ENCODE measurements around the gene UQCRFS1. TPM values are rescaled to one million over a fixed set of nuclear protein-coding genes. Genes with fewer than 3 reads are reported as not detected.
"Not testable (repeated sequence)": the region's sequence is repeated elsewhere in the genome, so short reads cannot be mapped to it uniquely, and the experiment has no call there.

The UQCRFS1 gene
- total and polyA plus RNA-seq, 5 donors: 107 to 143 (median 124) TPM

- DNase-seq (no peak), ATAC-seq (no peak)
- Histone ChIP-seq H3K9me3 (ENCODE audit: control insufficient read depth, low read length) (no peaks in the 10 kb centered on the region), H3K27ac (ENCODE audit: low read length) (no peak overlapping the region), H3K4me1 (ENCODE audit: control insufficient read depth, insufficient read depth, low read length) (no peaks in the 10 kb centered on the region), H3K4me3 (ENCODE audit: low read length) (no peak overlapping the region), H3K27me3 (ENCODE audit: control insufficient read depth, insufficient read depth) (no peaks in the 10 kb centered on the region)
- intact Hi-C loops (cut with DNase I): no loop called here
- WGBS: 59% methylated on average over 2 of the region's 2 CpGs
Measured at GRCh38 chr19:29214411-29214810, 1.5 kb upstream of the UQCRFS1 start.

- Histone ChIP-seq H3K4me3 (ENCODE audit: low read length) (peak overlapping the region; percentile 85), H3K9me3 (ENCODE audit: control insufficient read depth, low read length) (no peaks in the 10 kb centered on the region), H3K4me1 (ENCODE audit: control insufficient read depth, insufficient read depth, low read length) (no peaks in the 10 kb centered on the region), H3K27ac (ENCODE audit: low read length) (peak overlapping the region; percentile 79), H3K27me3 (ENCODE audit: control insufficient read depth, insufficient read depth) (no peaks in the 10 kb centered on the region)
- intact Hi-C loops (cut with DNase I): no loop called here
- under 1% methylated on average over 7 of the region's 7 CpGs for WGBS
- DNase-seq (no peak), ATAC-seq (no peak)
Measured at GRCh38 chr19:29212356-29212647, 649 bp downstream of the UQCRFS1 start.

- intact Hi-C loops (cut with DNase I): no loop called here
- H3K27ac ChIP-seq (ENCODE audit: low read length): peak overlapping the region; percentile 79
- DNase-seq (no peak), ATAC-seq (peak in 1 of 2 donors; percentile 13)
- H3K4me1 ChIP-seq (ENCODE audit: control insufficient read depth, insufficient read depth, low read length): no peaks in the 10 kb centered on the region
- no peaks in the 10 kb centered on the region for H3K9me3 ChIP-seq (ENCODE audit: control insufficient read depth, low read length)
- WGBS: 31% methylated on average over 18 of the region's 18 CpGs
- peak overlapping the region; percentile 85 for H3K4me3 ChIP-seq (ENCODE audit: low read length)
- no peaks in the 10 kb centered on the region for H3K27me3 ChIP-seq (ENCODE audit: control insufficient read depth, insufficient read depth)
Measured at GRCh38 chr19:29211562-29212355, 1.2 kb downstream of the UQCRFS1 start.

GRCh38 chr19:29211041-29211440 is 1.9 kb downstream of the UQCRFS1 start:
- WGBS: 96% methylated on average over 2 of the region's 3 CpGs
- H3K4me3 ChIP-seq (ENCODE audit: low read length): peak overlapping the region; percentile 85
- H3K4me1 ChIP-seq (ENCODE audit: control insufficient read depth, insufficient read depth, low read length); intact Hi-C loops (cut with DNase I); H3K27ac ChIP-seq (ENCODE audit: low read length); H3K27me3 ChIP-seq (ENCODE audit: control insufficient read depth, insufficient read depth); DNase-seq; H3K9me3 ChIP-seq (ENCODE audit: control insufficient read depth, low read length); ATAC-seq: not testable (repeated sequence)

GRCh38 chr19:29210502-29210901 is 2.4 kb downstream of the UQCRFS1 start:
- H3K4me1 ChIP-seq (ENCODE audit: control insufficient read depth, insufficient read depth, low read length); H3K27ac ChIP-seq (ENCODE audit: low read length); H3K9me3 ChIP-seq (ENCODE audit: control insufficient read depth, low read length); DNase-seq; intact Hi-C loops (cut with DNase I); ATAC-seq; H3K4me3 ChIP-seq (ENCODE audit: low read length); H3K27me3 ChIP-seq (ENCODE audit: control insufficient read depth, insufficient read depth): not testable (repeated sequence)
- WGBS: 98% methylated on average over 3 of the region's 3 CpGs

- ATAC-seq; H3K4me3 ChIP-seq (ENCODE audit: low read length); H3K4me1 ChIP-seq (ENCODE audit: control insufficient read depth, insufficient read depth, low read length); H3K27me3 ChIP-seq (ENCODE audit: control insufficient read depth, insufficient read depth); H3K9me3 ChIP-seq (ENCODE audit: control insufficient read depth, low read length); H3K27ac ChIP-seq (ENCODE audit: low read length); intact Hi-C loops (cut with DNase I); DNase-seq: not testable (repeated sequence)
- WGBS: 85% methylated on average over 13 of the region's 14 CpGs
Measured at GRCh38 chr19:29207403-29208187, 5.4 kb downstream of the UQCRFS1 start.

GRCh38 chr19:29206453-29206852 is 6.5 kb downstream of the UQCRFS1 start:
- ATAC-seq: no peak
- no peak for DNase-seq
- WGBS: 74% methylated on average over 3 of the region's 3 CpGs
- Histone ChIP-seq H3K4me1 (ENCODE audit: control insufficient read depth, insufficient read depth, low read length) (peaks cover 2% of the 10 kb centered on the region), H3K27ac (ENCODE audit: low read length) (no peak overlapping the region), H3K27me3 (ENCODE audit: control insufficient read depth, insufficient read depth) (no peaks in the 10 kb centered on the region), H3K9me3 (ENCODE audit: control insufficient read depth, low read length) (no peaks in the 10 kb centered on the region), H3K4me3 (ENCODE audit: low read length) (no peak overlapping the region)
- intact Hi-C loops (cut with DNase I): no loop called here

GRCh38 chr19:29202281-29202680 is 10.7 kb downstream of the UQCRFS1 start:
- ATAC-seq (no peak), DNase-seq (no peak)
- 86% methylated on average over 2 of the region's 2 CpGs for WGBS
- Histone ChIP-seq H3K4me1 (ENCODE audit: control insufficient read depth, insufficient read depth, low read length) (peaks cover 2% of the 10 kb centered on the region), H3K9me3 (ENCODE audit: control insufficient read depth, low read length) (no peaks in the 10 kb centered on the region), H3K27me3 (ENCODE audit: control insufficient read depth, insufficient read depth) (no peaks in the 10 kb centered on the region), H3K4me3 (ENCODE audit: low read length) (no peak overlapping the region), H3K27ac (ENCODE audit: low read length) (peak overlapping the region; percentile 37)
- intact Hi-C loops (cut with DNase I): no loop called here

- Histone ChIP-seq H3K4me1 (ENCODE audit: control insufficient read depth, insufficient read depth, low read length) (peaks cover 2% of the 10 kb centered on the region), H3K27me3 (ENCODE audit: control insufficient read depth, insufficient read depth) (no peaks in the 10 kb centered on the region), H3K9me3 (ENCODE audit: control insufficient read depth, low read length) (no peaks in the 10 kb centered on the region), H3K4me3 (ENCODE audit: low read length) (no peak overlapping the region), H3K27ac (ENCODE audit: low read length) (no peak overlapping the region)
- WGBS: 91% methylated on average over 2 of the region's 2 CpGs
- ATAC-seq: no peak
- no peak for DNase-seq
- intact Hi-C loops (cut with DNase I): no loop called here
Measured at GRCh38 chr19:29201855-29202254, 11.1 kb downstream of the UQCRFS1 start.

GRCh38 chr19:29194658-29195057 is 18.3 kb downstream of the UQCRFS1 start:
- DNase-seq (no peak), ATAC-seq (peak; percentile 42 to 63)
- Histone ChIP-seq H3K9me3 (ENCODE audit: control insufficient read depth, low read length) (no peaks in the 10 kb centered on the region), H3K27ac (ENCODE audit: low read length) (no peak overlapping the region), H3K27me3 (ENCODE audit: control insufficient read depth, insufficient read depth) (no peaks in the 10 kb centered on the region), H3K4me3 (ENCODE audit: low read length) (no peak overlapping the region), H3K4me1 (ENCODE audit: control insufficient read depth, insufficient read depth, low read length) (no peaks in the 10 kb centered on the region)
- WGBS: 37% methylated on average over 2 of the region's 2 CpGs
- intact Hi-C loops (cut with DNase I): no loop called here

- DNase-seq: no peak
- Histone ChIP-seq H3K4me1 (ENCODE audit: control insufficient read depth, insufficient read depth, low read length) (no peaks in the 10 kb centered on the region), H3K27me3 (ENCODE audit: control insufficient read depth, insufficient read depth) (no peaks in the 10 kb centered on the region), H3K27ac (ENCODE audit: low read length) (no peak overlapping the region), H3K9me3 (ENCODE audit: control insufficient read depth, low read length) (no peaks in the 10 kb centered on the region), H3K4me3 (ENCODE audit: low read length) (no peak overlapping the region)
- 75% methylated on average over 5 of the region's 5 CpGs for WGBS
- intact Hi-C loops (cut with DNase I): no loop called here
- no peak for ATAC-seq
Measured at GRCh38 chr19:29193155-29193554, 19.8 kb downstream of the UQCRFS1 start.
